Omental fat pad (tissue), 4 donors: ENCODE measurements around the gene KRT72. TPM values are rescaled to one million over a fixed set of nuclear protein-coding genes. Genes with fewer than 3 reads are reported as not detected.

Experiments
- ATAC-seq: fragments of 150-250 bp; one replicate; pipeline ENCODE4 v1.9.1; 2016; ENCODE audit warnings: mild to moderate bottlenecking, moderate library complexity; ENCODE audit not compliant: low FRiP score
- DNase-seq: peaks from one replicate; pipeline ENCODE4 v3.0.0-alpha.2; 2019; ENCODE audit warnings: low spot score
- CTCF ChIP-seq, 3 donors: fragments of 450-650 bp; IDR thresholded peaks; one replicate each; pipeline ENCODE4 v1.5.1; 2016 to 2017; ENCODE audit warnings: antibody characterized with exemption in 3 of 3, mild to moderate bottlenecking in 3 of 3, moderate library complexity in 2 of 3
- total RNA-seq, 4 donors: library from RNA; depleted of rRNA; stranded (reverse); fragments of >200 nt; gene quantifications; one replicate each; pipeline ENCODE4 v1.1.0, GENCODE V29; 2016

KRT72 gene
- total RNA-seq, 4 donors from 2014 or later: 0.31 TPM; not detected in 3

GRCh38 chr12:52622349-52622748 lies 21.1 kb upstream of the KRT72 start:
- ATAC-seq: no peak
- no peak for DNase-seq
- TF ChIP-seq CTCF (IDR thresholded peaks at IDR 0.05): no peak

- DNase-seq (no peak), ATAC-seq (no peak)
- TF ChIP-seq CTCF (IDR thresholded peaks at IDR 0.05): no peak
Measured at GRCh38 chr12:52618866-52619265, 17.6 kb upstream of the KRT72 start.

GRCh38 chr12:52618216-52618615 lies 17.0 kb upstream of the KRT72 start, which contains the start of gene KRT73:
KRT73 (minus strand) TSS chr12:52618559; CDS start chr12:52618524, 35 bp downstream.
- ATAC-seq: no peak
- no peak for DNase-seq
- no peak for TF ChIP-seq CTCF (IDR thresholded peaks at IDR 0.05)

GRCh38 chr12:52617403-52617785 lies 16.1 kb upstream of the KRT72 start:
- DNase-seq (no peak), ATAC-seq (no peak)
- no peak for TF ChIP-seq CTCF (IDR thresholded peaks at IDR 0.05)

GRCh38 chr12:52616680-52617402 lies 15.6 kb upstream of the KRT72 start:
- no peak for TF ChIP-seq CTCF (IDR thresholded peaks at IDR 0.05)
- ATAC-seq (no peak), DNase-seq (no peak)

- TF ChIP-seq CTCF (IDR thresholded peaks at IDR 0.05): no peak
- DNase-seq (no peak), ATAC-seq (no peak)
Measured at GRCh38 chr12:52615912-52616311, 14.6 kb upstream of the KRT72 start.

GRCh38 chr12:52615208-52615868 lies 14.1 kb upstream of the KRT72 start:
- DNase-seq (no peak), ATAC-seq (no peak)
- no peak for TF ChIP-seq CTCF (IDR thresholded peaks at IDR 0.05)
